H9 (cell line): ENCODE data around the gene NINJ1. TPM values are rescaled to one million over a fixed set of nuclear protein-coding genes. Genes with fewer than 3 reads are reported as not detected.
A peak's percentile ranks its signal among the peaks of the same experiment; 100 is the strongest.

Experiments used
- DNase-seq: peaks from one replicate; pipeline ENCODE4 v3.0.0-alpha.2; 2017
- H2AFZ ChIP-seq: one replicate; pipeline ENCODE4 v1.6.1; 2013; ENCODE audit warnings: mild to moderate bottlenecking, low read length, control low read depth, moderate library complexity
- H2AK5ac ChIP-seq: 2 replicates; pipeline ENCODE4 v1.6.1; 2013; ENCODE audit warnings: low read length, control low read depth, mixed read lengths; ENCODE audit not compliant: insufficient read length
- H2BK120ac ChIP-seq: one replicate; pipeline ENCODE4 v1.6.1; 2013; ENCODE audit warnings: low read depth, mild to moderate bottlenecking, low read length, control low read depth, inconsistent platforms; ENCODE audit not compliant: poor library complexity, severe bottlenecking
- H2BK12ac ChIP-seq: 2 replicates; pipeline ENCODE4 v1.6.1; 2013; ENCODE audit warnings: low read length, control low read depth, mixed read lengths, low read depth; ENCODE audit not compliant: insufficient read length
- H2BK15ac ChIP-seq: 2 replicates; pipeline ENCODE4 v1.6.1; 2013; ENCODE audit warnings: low read depth, low read length, control low read depth
- H2BK20ac ChIP-seq: one replicate; pipeline ENCODE4 v1.6.1; 2013; ENCODE audit warnings: low read depth, mild to moderate bottlenecking, low read length, control low read depth, inconsistent platforms; ENCODE audit not compliant: poor library complexity, severe bottlenecking
- H2BK5ac ChIP-seq: 2 replicates; pipeline ENCODE4 v1.6.1; 2013; ENCODE audit warnings: low read length, control low read depth, mixed read lengths; ENCODE audit not compliant: insufficient read length
- H3K14ac ChIP-seq: 2 replicates; pipeline ENCODE4 v1.6.1; 2013; ENCODE audit warnings: low read length, control low read depth; ENCODE audit not compliant: insufficient read depth
- H3K18ac ChIP-seq: 2 replicates; pipeline ENCODE4 v1.6.1; 2013; ENCODE audit warnings: low read depth, mild to moderate bottlenecking, mixed read lengths, low read length, control low read depth; ENCODE audit not compliant: insufficient read length
- H3K23ac ChIP-seq: 2 replicates; pipeline ENCODE4 v1.6.1; 2013; ENCODE audit warnings: low read length, control low read depth, mixed read lengths, low read depth; ENCODE audit not compliant: insufficient read length
- H3K23me2 ChIP-seq: 2 replicates; pipeline ENCODE4 v1.6.1; 2013; ENCODE audit warnings: low read depth, mild to moderate bottlenecking, mixed read lengths, low read length, control low read depth; ENCODE audit not compliant: insufficient read length, poor library complexity, severe bottlenecking
- H3K27ac ChIP-seq: 2 replicates; pipeline ENCODE4 v1.5.1; 2013; ENCODE audit warnings: low read length, control low read depth, mixed read lengths, low read depth; ENCODE audit not compliant: insufficient read length
- H3K27me3 ChIP-seq: 2 replicates; pipeline ENCODE4 v1.6.1; 2013; ENCODE audit warnings: low read length, control low read depth, inconsistent platforms; ENCODE audit not compliant: insufficient read depth
- H3K4ac ChIP-seq: 2 replicates; pipeline ENCODE4 v1.6.1; 2013; ENCODE audit warnings: low read depth, mild to moderate bottlenecking, control low read depth, inconsistent platforms, low read length, moderate library complexity
- H3K4me1 ChIP-seq: 2 replicates; pipeline ENCODE4 v1.6.1; 2013; ENCODE audit warnings: low read length, control low read depth, inconsistent platforms; ENCODE audit not compliant: insufficient read depth
- H3K4me2 ChIP-seq: 2 replicates; pipeline ENCODE4 v1.6.1; 2013; ENCODE audit warnings: low read length, control low read depth, mixed read lengths; ENCODE audit not compliant: insufficient read length, insufficient read depth
- H3K56ac ChIP-seq: 2 replicates; pipeline ENCODE4 v1.6.1; 2013; ENCODE audit warnings: low read depth, mild to moderate bottlenecking, mixed read lengths, low read length, control low read depth; ENCODE audit not compliant: insufficient read length
- H3K79me1 ChIP-seq: 2 replicates; pipeline ENCODE4 v1.6.1; 2013; ENCODE audit warnings: low read depth, mild to moderate bottlenecking, moderate library complexity, low read length, control low read depth, inconsistent platforms; ENCODE audit not compliant: insufficient read depth, poor library complexity, severe bottlenecking
- H3K79me2 ChIP-seq: 2 replicates; pipeline ENCODE4 v1.6.1; 2013; ENCODE audit warnings: low read length, control low read depth, inconsistent platforms; ENCODE audit not compliant: insufficient read depth
- H3K9ac ChIP-seq: 2 replicates; pipeline ENCODE4 v1.6.1; 2013; ENCODE audit warnings: low read length, control low read depth, mixed read lengths; ENCODE audit not compliant: insufficient read length; ENCODE audit errors: extremely low read depth
- H3K9me3 ChIP-seq: one replicate; pipeline ENCODE4 v1.6.1; 2013; ENCODE audit warnings: low read depth, low read length, inconsistent platforms; ENCODE audit not compliant: control insufficient read depth
- H3T11ph ChIP-seq: one replicate; pipeline ENCODE4 v1.6.1; 2013; ENCODE audit warnings: mild to moderate bottlenecking, low read length, control low read depth, inconsistent platforms
- H4K20me1 ChIP-seq: one replicate; pipeline ENCODE4 v1.6.1; 2013; ENCODE audit not compliant: control insufficient read depth, insufficient read length, insufficient read depth
- H4K5ac ChIP-seq: 2 replicates; pipeline ENCODE4 v1.6.1; 2013; ENCODE audit warnings: low read depth, mild to moderate bottlenecking, mixed read lengths, low read length, control low read depth; ENCODE audit not compliant: insufficient read length
- H4K8ac ChIP-seq: replicated peaks from 2 replicates; pipeline ENCODE4 v1.6.1; 2013; ENCODE audit warnings: low read length, control low read depth, mixed read lengths, low read depth; ENCODE audit not compliant: insufficient read length
- H4K91ac ChIP-seq: 2 replicates; pipeline ENCODE4 v1.6.1; 2013; ENCODE audit warnings: low read depth, mild to moderate bottlenecking, moderate library complexity, mixed read lengths, low read length, control low read depth; ENCODE audit not compliant: insufficient read length
- H3K27ac Mint-ChIP-seq, 3 experiments: 2 replicates in 2 of 3; 3 replicates in 1 of 3; pipeline ENCODE4 v1.8.0; 2020 to 2021; ENCODE audit warnings: mixed read lengths in 3 of 3, mild to moderate bottlenecking in 1 of 3, moderate library complexity in 1 of 3
- H3K27me3 Mint-ChIP-seq: 2 replicates; pipeline ENCODE4 v1.8.0; 2021; ENCODE audit warnings: low read depth, mild to moderate bottlenecking, moderate library complexity, mixed read lengths
- H3K36me3 Mint-ChIP-seq, 3 experiments: 2 replicates in 2 of 3; 3 replicates in 1 of 3; pipeline ENCODE4 v1.8.0; 2020 to 2021; ENCODE audit warnings: low read depth in 3 of 3, mixed read lengths in 3 of 3; ENCODE audit not compliant: insufficient read depth in 1 of 3
- H3K4me1 Mint-ChIP-seq, 2 experiments: 2 replicates each; pipeline ENCODE4 v1.8.0; 2020; ENCODE audit warnings: mixed read lengths in 2 of 2
- H3K4me3 Mint-ChIP-seq, 2 experiments: 2 replicates in 1 of 2; 3 replicates in 1 of 2; pipeline ENCODE4 v1.8.0; 2020 to 2021; ENCODE audit warnings: mild to moderate bottlenecking in 2 of 2, mixed read lengths in 2 of 2, moderate library complexity in 1 of 2
- H3K9me3 Mint-ChIP-seq, 2 experiments: 2 replicates in 1 of 2; 3 replicates in 1 of 2; pipeline ENCODE4 v1.8.0; 2020; ENCODE audit warnings: mild to moderate bottlenecking in 2 of 2, mixed read lengths in 2 of 2, moderate library complexity in 1 of 2
- CTCF ChIP-seq: fragments of 200-600 bp; sonication (generic); conservative IDR thresholded peaks from 3 replicates; pipeline ENCODE4 v1.8.0; 2021; ENCODE audit warnings: antibody characterized with exemption, mild to moderate bottlenecking
- WGBS: extraction: QIAGEN DNeasy Blood & Tissue Kit; methylation state at CpG from one replicate; pipeline ENCODE4 v1.1.7; 2013; ENCODE audit warnings: missing lambda C conversion rate, low lambda C conversion rate, mixed read lengths; ENCODE audit not compliant: insufficient read length; ENCODE audit errors: extremely low coverage; 5-methylcytosine and 5-hydroxymethylcytosine counted together
- total RNA-seq: library from RNA; stranded (reverse); gene quantifications from 2 replicates; pipeline ENCODE4 v1.2.1, GENCODE V29; 2021

The NINJ1 gene
- total RNA-seq, 1 experiment from 2014 or later = 28.9 TPM

DNA sequence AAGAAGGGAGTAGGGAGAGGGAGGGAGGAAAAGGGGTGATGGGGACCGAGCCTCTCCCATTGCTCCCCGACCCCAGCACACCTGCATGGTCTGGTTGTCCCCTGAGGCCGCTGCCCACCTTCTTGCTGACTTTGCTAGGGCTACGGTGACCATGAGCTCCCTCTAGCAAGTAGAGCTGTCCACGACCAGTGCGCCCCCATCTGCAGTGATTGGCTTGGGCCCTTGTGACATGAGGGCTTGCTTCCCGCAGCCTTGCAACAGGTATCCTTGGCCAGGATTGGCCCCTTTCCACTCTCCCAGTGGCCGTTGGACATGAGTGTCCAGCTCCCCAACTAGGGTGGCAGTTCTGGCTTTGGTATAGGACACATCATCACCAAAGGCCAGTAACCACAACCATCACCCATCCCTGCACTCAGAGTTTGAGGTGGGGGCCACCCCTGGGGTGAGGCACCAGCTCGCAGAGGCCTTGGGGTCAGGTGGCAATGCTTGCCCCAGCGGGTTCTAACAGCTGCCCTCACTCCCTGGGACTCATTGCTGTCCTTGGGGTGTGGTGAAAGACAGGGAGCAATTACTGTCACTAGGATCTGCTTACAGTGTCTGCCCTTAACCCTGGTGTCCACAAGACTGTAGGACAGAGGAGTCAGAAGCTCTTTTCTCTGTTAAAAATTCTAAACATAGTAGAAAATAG, 17.2 kb upstream of the NINJ1 start:
- no peak overlapping the region for H4K91ac ChIP-seq
- no peak overlapping the region for H3K27ac ChIP-seq
- 0 out of 3 replicates have a peak, but pooled peaks have one; percentile 18 for TF ChIP-seq CTCF
- H3K18ac ChIP-seq = no peak overlapping the region
- no peak overlapping the region for H3T11ph ChIP-seq
- H3K79me1 ChIP-seq = no peaks in the 10 kb centered on the region
- WGBS = no CpG with 5 or more reads among the region's 10 CpGs
- H4K20me1 ChIP-seq = no peaks in the 10 kb centered on the region
- H2AFZ ChIP-seq = no peak overlapping the region
- no peak overlapping the region for H3K56ac ChIP-seq
- H3K27me3 ChIP-seq = no peaks in the 10 kb centered on the region
- peak; percentile 65 for DNase-seq
- no peak overlapping the region for H2AK5ac ChIP-seq
- H2BK5ac ChIP-seq = no peak overlapping the region
- no peaks in the 10 kb centered on the region for H3K23me2 ChIP-seq
- H3K23ac ChIP-seq = no peak overlapping the region
- H3K79me2 ChIP-seq = no peaks in the 10 kb centered on the region
- no peaks in the 10 kb centered on the region for H3K4me1 ChIP-seq
- no peak overlapping the region for H3K14ac ChIP-seq
- Mint-ChIP-seq H3K4me3 (no peak overlapping the region), H3K4me1 (peaks cover 0 to 2% of the 10 kb centered on the region in 2 experiments; a peak in 1 of 4 replicates), H3K36me3 (no peaks in the 10 kb centered on the region), H3K9me3 (peaks cover 0 to 3% of the 10 kb centered on the region in 2 experiments; a peak in 1 of 5 replicates), H3K27me3 (peaks cover 2% of the 10 kb centered on the region; the same call in 1 of the 2 replicates), H3K27ac (no peak overlapping the region)
- H2BK15ac ChIP-seq = no peak overlapping the region
- no peak overlapping the region for H2BK120ac ChIP-seq
- no peak overlapping the region for H4K5ac ChIP-seq
- H3K4ac ChIP-seq = no peak overlapping the region
- H4K8ac ChIP-seq = no peak overlapping the region
- H3K9ac ChIP-seq = no peak overlapping the region
- H2BK20ac ChIP-seq = no peak overlapping the region
- H3K4me2 ChIP-seq = no peak overlapping the region
- H3K9me3 ChIP-seq = no peaks in the 10 kb centered on the region
- no peak overlapping the region for H2BK12ac ChIP-seq
